ENCODE results near the gene NDUFB8.

DNA sequence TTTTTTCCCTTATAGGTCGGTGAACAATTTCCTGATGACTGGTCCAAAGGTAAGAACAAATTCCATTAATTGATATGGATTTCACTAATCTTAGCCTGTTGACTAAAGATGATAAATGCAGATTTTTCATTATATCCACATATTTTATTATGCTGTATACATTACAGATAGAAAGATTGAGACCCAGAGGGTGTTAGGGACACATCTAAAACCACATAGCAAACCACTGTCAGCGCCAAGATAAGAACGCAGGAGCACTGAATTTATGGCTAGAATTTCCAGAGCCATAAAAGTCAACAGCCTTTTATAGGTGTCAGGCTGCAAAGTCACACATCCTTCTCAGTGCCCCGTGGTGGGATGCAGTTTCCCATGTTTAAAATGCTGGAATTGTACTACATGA lies 50.6 kb downstream of the NDUFB8 start:
- TF ChIP-seq CTCF (conservative IDR thresholded peaks at IDR 0.05; ENCODE audit: low read depth, low read length) (no peak), ELK1 (IDR thresholded peaks at IDR 0.05; ENCODE audit: borderline replicate concordance, low read depth, low read length) (no peak), POLR2A (IDR thresholded peaks at IDR 0.05; ENCODE audit: low read depth, low read length) (no peak), RAD21 (IDR thresholded peaks at IDR 0.05; ENCODE audit: low read length) (no peak), SMC3 (IDR thresholded peaks at IDR 0.05; ENCODE audit: low read depth, low read length) (no peak), FOS (IDR thresholded peaks at IDR 0.05; ENCODE audit: low read depth, low read length) (no peak)

All from IMR-90 (cell line).